Panc1 (cell line): ENCODE measurements around the gene TECPR2. TPM values are rescaled to one million over a fixed set of nuclear protein-coding genes. Genes with fewer than 3 reads are reported as not detected.

Experiments used
- ATAC-seq: fragments of 200-7000 bp; cut with Tn5 transposase; 2 replicates; pipeline ENCODE4 v1.9.1; 2020; ENCODE audit warnings: mild to moderate bottlenecking, moderate library complexity
- BruUV-seq: library from RNA; stranded (reverse); fragments of 400-500 nt; replicated peaks from 2 replicates; lab custom pipeline; 2021; lab: Mats Ljungman, UMichigan
- CTCF ChIA-PET: fragments of 300-600 bp; sonication (Branson Sonifier 250); formaldehyde crosslinking; loops from one replicate; lab custom pipeline; 2022; ENCODE audit warnings: antibody characterized with exemption; lab: Charles Lee
- POLR2A ChIA-PET: fragments of 300-600 bp; sonication (Branson Sonifier 250); formaldehyde crosslinking; loops from one replicate; lab custom pipeline; 2022; ENCODE audit warnings: antibody characterized with exemption; lab: Charles Lee
- DNase-seq: peaks from one replicate; pipeline ENCODE4 v3.0.0-alpha.2; 2010; ENCODE audit warnings: low read depth, low spot score
- H3K27ac ChIP-seq: 2 replicates; pipeline ENCODE4 v1.5.1; 2011; ENCODE audit warnings: mild to moderate bottlenecking, low read length, inconsistent platforms
- H3K27me3 ChIP-seq: fragments of 200-500 bp; sonication (Bioruptor generic); 2 replicates; pipeline ENCODE4 v1.6.0; 2014; ENCODE audit warnings: low read length, inconsistent platforms; ENCODE audit not compliant: control insufficient read depth, insufficient read depth
- H3K36me3 ChIP-seq: fragments of 200-500 bp; sonication (Bioruptor generic); 2 replicates; pipeline ENCODE4 v1.5.1; 2014; ENCODE audit warnings: inconsistent platforms, mild to moderate bottlenecking, low read length, moderate library complexity; ENCODE audit not compliant: control insufficient read depth, insufficient read depth
- H3K4me1 ChIP-seq: 2 replicates; pipeline ENCODE4 v1.5.1; 2011; ENCODE audit warnings: inconsistent platforms, mild to moderate bottlenecking, low read length, moderate library complexity; ENCODE audit not compliant: control insufficient read depth, insufficient read depth
- H3K4me3 ChIP-seq, 2 experiments: 2 replicates each; pipeline ENCODE4 v1.5.1; 2011 to 2012; ENCODE audit warnings: low read depth in 2 of 2, low read length in 2 of 2, mild to moderate bottlenecking in 2 of 2, inconsistent platforms in 1 of 2, moderate library complexity in 1 of 2
- H3K9me3 ChIP-seq: fragments of 200-500 bp; sonication (Bioruptor generic); 2 replicates; pipeline ENCODE4 v1.5.1; 2014; ENCODE audit warnings: low read depth, mild to moderate bottlenecking, inconsistent platforms, low read length, moderate library complexity; ENCODE audit not compliant: control insufficient read depth, insufficient read depth
- POLR2AphosphoS5 ChIP-seq: IDR thresholded peaks from 2 replicates; pipeline ENCODE4 v1.6.1; 2012; ENCODE audit warnings: mild to moderate bottlenecking, low read depth, low read length, moderate library complexity
- REST ChIP-seq, 2 experiments: IDR thresholded peaks; 2 replicates each; pipeline ENCODE4 v1.6.1; 2011 to 2012; ENCODE audit warnings: low read depth in 2 of 2, control low read depth in 1 of 2, low read length in 1 of 2, mild to moderate bottlenecking in 1 of 2, moderate library complexity in 1 of 2; ENCODE audit not compliant: insufficient read depth in 1 of 2
- SIN3A ChIP-seq: IDR thresholded peaks from 2 replicates; pipeline ENCODE4 v1.6.1; 2012; ENCODE audit warnings: low read depth, mild to moderate bottlenecking, low read length, moderate library complexity, borderline replicate concordance; ENCODE audit not compliant: insufficient read depth
- TCF7L2 ChIP-seq: IDR thresholded peaks from 2 replicates; pipeline ENCODE4 v1.6.1; 2011; ENCODE audit warnings: mild to moderate bottlenecking, low read depth, low read length, inconsistent platforms
- in situ Hi-C: cut with HindIII; loops from 2 replicates; pipeline ENCODE4 v1.10.0; 2016; ENCODE audit warnings: low sequenced_read_pairs, low pct_unique_long_range_greater_than_20kb
- intact Hi-C: fragments of 100-400 bp; cut with micrococcal nuclease; formaldehyde crosslinking; loops from one replicate; pipeline ENCODE4 v1.10.0; 2022; ENCODE audit not compliant: unreplicated experiment
- total RNA-seq: library from RNA; stranded (reverse); gene quantifications from one replicate; pipeline ENCODE4 v1.2.1, GENCODE V29; 2021; ENCODE audit not compliant: unreplicated experiment
- TF ChIP-seq, protein P1 (sequence below): fragments of 450-650 bp; IDR thresholded peaks from 2 replicates; pipeline ENCODE4 v1.5.1; 2017; ENCODE audit warnings: mild to moderate bottlenecking

TECPR2 gene
- total RNA-seq, 1 experiment from 2014 or later, result 15.5 TPM

GRCh38 chr14:102439556-102439955, 76.8 kb downstream of the TECPR2 start (continued):
- no peak for TF ChIP-seq SIN3A

- H3K27me3 ChIP-seq, result no peaks in the 10 kb centered on the region
- in situ Hi-C loops, result no loop called here
- BruUV-seq, result no TSS peak
- ChIA-PET POLR2A (no interaction called here), CTCF (no interaction called here)
- no peaks in the 10 kb centered on the region for H3K4me1 ChIP-seq
- TF ChIP-seq, protein P1, sequence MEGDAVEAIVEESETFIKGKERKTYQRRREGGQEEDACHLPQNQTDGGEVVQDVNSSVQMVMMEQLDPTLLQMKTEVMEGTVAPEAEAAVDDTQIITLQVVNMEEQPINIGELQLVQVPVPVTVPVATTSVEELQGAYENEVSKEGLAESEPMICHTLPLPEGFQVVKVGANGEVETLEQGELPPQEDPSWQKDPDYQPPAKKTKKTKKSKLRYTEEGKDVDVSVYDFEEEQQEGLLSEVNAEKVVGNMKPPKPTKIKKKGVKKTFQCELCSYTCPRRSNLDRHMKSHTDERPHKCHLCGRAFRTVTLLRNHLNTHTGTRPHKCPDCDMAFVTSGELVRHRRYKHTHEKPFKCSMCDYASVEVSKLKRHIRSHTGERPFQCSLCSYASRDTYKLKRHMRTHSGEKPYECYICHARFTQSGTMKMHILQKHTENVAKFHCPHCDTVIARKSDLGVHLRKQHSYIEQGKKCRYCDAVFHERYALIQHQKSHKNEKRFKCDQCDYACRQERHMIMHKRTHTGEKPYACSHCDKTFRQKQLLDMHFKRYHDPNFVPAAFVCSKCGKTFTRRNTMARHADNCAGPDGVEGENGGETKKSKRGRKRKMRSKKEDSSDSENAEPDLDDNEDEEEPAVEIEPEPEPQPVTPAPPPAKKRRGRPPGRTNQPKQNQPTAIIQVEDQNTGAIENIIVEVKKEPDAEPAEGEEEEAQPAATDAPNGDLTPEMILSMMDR, result no peak
- TF ChIP-seq SIN3A (no peak), POLR2AphosphoS5 (no peak), REST (IDR thresholded peaks at IDR 0.05; ENCODE audit: insufficient read depth in 1 of 2, low read depth in 2 of 2, low read length in 1 of 2) (no peak), TCF7L2 (no peak)
- no peaks in the 10 kb centered on the region for H3K9me3 ChIP-seq
- H3K36me3 ChIP-seq, result no peaks in the 10 kb centered on the region
- ATAC-seq (no peak), DNase-seq (no peak)
- H3K27ac ChIP-seq, result no peak overlapping the region
- no peak overlapping the region for H3K4me3 ChIP-seq
- intact Hi-C loops, result no loop called here
Measured at GRCh38 chr14:102440392-102440791, 77.7 kb downstream of the TECPR2 start.

DNA sequence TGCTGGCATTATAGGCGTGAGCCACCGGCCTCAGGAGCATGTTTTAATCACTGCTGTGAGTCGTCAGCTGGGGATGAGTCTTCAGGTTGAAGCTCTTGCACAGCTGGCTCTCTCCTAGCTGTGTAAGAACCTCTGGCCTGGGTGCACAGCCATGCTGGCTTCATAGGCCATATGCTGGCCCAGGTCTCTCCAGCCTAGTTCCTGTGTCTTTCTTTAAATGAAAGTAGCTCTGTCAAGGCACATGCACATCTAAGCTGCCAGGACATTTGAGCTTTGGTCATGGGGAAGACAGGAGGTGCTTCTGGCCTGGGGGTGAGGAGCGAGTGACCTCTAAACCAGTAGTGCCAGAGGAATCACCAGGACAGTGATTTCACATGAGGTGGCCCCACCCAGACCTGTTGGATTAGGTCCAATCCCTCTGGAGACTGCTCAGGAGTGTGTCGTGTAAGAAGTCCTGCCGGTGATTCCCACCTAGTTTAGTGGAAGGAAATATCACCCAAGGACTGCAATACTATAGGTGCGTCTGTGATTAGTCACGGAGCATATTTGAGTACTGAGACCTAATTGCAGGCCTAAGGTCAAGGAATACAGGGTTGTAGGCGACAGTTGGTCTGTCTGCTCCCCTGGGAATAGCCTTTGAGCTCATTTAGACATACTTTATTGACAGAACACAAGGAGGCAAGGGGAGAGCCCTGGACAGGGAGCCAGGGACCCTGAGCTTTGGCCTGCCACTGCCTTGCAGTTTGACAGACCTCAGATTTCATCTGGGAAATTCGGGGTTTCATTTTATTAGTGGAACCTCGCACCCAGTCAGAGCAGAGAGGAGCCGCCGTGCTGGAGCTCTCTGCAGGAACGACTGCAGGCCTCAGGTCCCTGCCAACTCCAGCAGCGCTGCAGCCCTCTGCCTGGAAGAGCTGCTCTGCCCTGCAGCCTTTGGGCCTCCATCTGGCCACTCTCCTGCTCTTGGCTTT, 79.8 kb downstream of the TECPR2 start:
- ChIA-PET CTCF (no interaction called here), POLR2A (interaction anchor here (0.6 kb wide), 1 partner anchor 74 kb away, joined by 5 read pairs; no protein-coding TSS in a partner anchor)
- BruUV-seq, result no TSS peak
- Histone ChIP-seq H3K27me3 (no peaks in the 10 kb centered on the region), H3K27ac (no peak overlapping the region), H3K36me3 (no peaks in the 10 kb centered on the region), H3K4me3 (no peak overlapping the region), H3K4me1 (no peaks in the 10 kb centered on the region), H3K9me3 (no peaks in the 10 kb centered on the region)
- in situ Hi-C loops, result no loop called here
- ATAC-seq, result peak; percentile 39; the same call in 1 of the 2 replicates
- TF ChIP-seq, protein P1, result no peak
- TF ChIP-seq TCF7L2, result no peak
- no peak for TF ChIP-seq POLR2AphosphoS5
- no peak for TF ChIP-seq REST (IDR thresholded peaks at IDR 0.05; ENCODE audit: insufficient read depth in 1 of 2, low read depth in 2 of 2, low read length in 1 of 2)
- TF ChIP-seq SIN3A, result no peak
- no peak for DNase-seq
- intact Hi-C loops, result no loop called here
